Tibial nerve (tissue), 4 donors: ENCODE measurements around the gene NOS2. TPM values are rescaled to one million over a fixed set of nuclear protein-coding genes. Genes with fewer than 3 reads are reported as not detected.
"Not testable (repeated sequence)": the region's sequence is repeated elsewhere in the genome, so short reads cannot be mapped to it uniquely, and the experiment has no call there.

Experiments
- DNase-seq, 2 donors: peaks; one replicate each; pipeline ENCODE4 v3.0.0-alpha.2; 2019; ENCODE audit warnings: low spot score in 2 of 2
- H3K27ac ChIP-seq, 4 donors: fragments of 200-600 bp; sonication (generic) in 3 of 4; one replicate each; pipeline ENCODE4 v1.5.1; 2017 to 2019; ENCODE audit warnings: mild to moderate bottlenecking in 1 of 4
- H3K27me3 ChIP-seq, 2 donors: fragments of 200-600 bp; sonication (generic) in 1 of 2; one replicate each; pipeline versions ENCODE4 v1.5.1 to v1.6.0; 2017 to 2019
- H3K36me3 ChIP-seq, 3 donors: fragments of 200-600 bp; sonication (generic); one replicate each; pipeline ENCODE4 v1.5.1; 2018 to 2019
- H3K4me1 ChIP-seq, 4 donors: fragments of 200-600 bp; sonication (generic) in 3 of 4; one replicate each; pipeline ENCODE4 v1.5.1; 2017 to 2019
- H3K4me3 ChIP-seq, 4 donors: fragments of 200-600 bp; sonication (generic) in 3 of 4; one replicate each; pipeline ENCODE4 v1.5.1; 2017 to 2019; ENCODE audit warnings: mild to moderate bottlenecking in 1 of 4, moderate library complexity in 1 of 4
- H3K9me3 ChIP-seq, 4 donors: fragments of 200-600 bp; sonication (generic) in 3 of 4; one replicate each; pipeline ENCODE4 v1.5.1; 2017 to 2019
- CTCF ChIP-seq, 5 experiments: fragments of 200-600 bp in 3 of 5; fragments of 450-650 bp in 2 of 5; sonication (generic) in 3 of 5; IDR thresholded peaks; one replicate each; pipeline ENCODE4 v1.5.1; 2016 to 2019; ENCODE audit warnings: antibody characterized with exemption in 5 of 5, mild to moderate bottlenecking in 3 of 5, moderate library complexity in 2 of 5
- EP300 ChIP-seq, 2 donors: sonication (generic); formaldehyde crosslinking; IDR thresholded peaks; one replicate each; pipeline ENCODE4 v1.6.1; 2017; ENCODE audit warnings: antibody characterized with exemption in 2 of 2, mild to moderate bottlenecking in 1 of 2
- POLR2A ChIP-seq, 2 donors: fragments of 450-650 bp; IDR thresholded peaks; one replicate each; pipeline ENCODE4 v1.6.1; 2017; ENCODE audit warnings: antibody characterized with exemption in 2 of 2, mild to moderate bottlenecking in 2 of 2, moderate library complexity in 2 of 2
- WGBS, 2 donors: methylation state at CpG; one replicate each; pipeline ENCODE4 v1.1.5; 2018; 5-methylcytosine and 5-hydroxymethylcytosine counted together
- total RNA-seq, 4 donors: library from RNA; depleted of rRNA; stranded (reverse); fragments of >200 nt; gene quantifications; one replicate each; pipeline ENCODE4 v1.1.0, GENCODE V29; 2016

Gene NOS2
- total RNA-seq, 4 donors from 2014 or later, result 0.22 to 2.9 (median 0.72) TPM

DNA sequence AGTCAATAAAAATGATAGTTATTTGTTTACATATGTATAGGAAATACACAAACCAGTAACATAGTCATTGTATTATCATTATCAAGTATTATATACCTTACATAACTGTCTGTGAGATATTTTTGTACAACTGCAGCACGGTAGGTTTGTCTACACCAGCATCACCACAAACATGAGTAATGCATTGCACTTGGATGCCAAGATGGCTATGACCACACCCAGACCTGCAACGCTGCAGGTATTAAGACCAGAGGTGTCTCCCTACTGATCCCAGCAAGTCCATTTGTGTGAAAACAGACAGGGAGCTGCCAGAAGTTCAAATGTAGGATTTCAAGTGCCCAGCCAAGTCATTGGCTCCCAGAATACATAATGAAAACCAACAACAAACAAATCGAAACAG, 34.2 kb upstream of the NOS2 start:
- Histone ChIP-seq H3K36me3 (no peaks in the 10 kb centered on the region), H3K4me3 (no peak overlapping the region), H3K27me3 (no peaks in the 10 kb centered on the region), H3K4me1 (no peaks in the 10 kb centered on the region), H3K27ac (no peak overlapping the region), H3K9me3 (no peaks in the 10 kb centered on the region)
- TF ChIP-seq POLR2A (IDR thresholded peaks at IDR 0.05) (no peak), CTCF (IDR thresholded peaks at IDR 0.05) (no peak), EP300 (IDR thresholded peaks at IDR 0.05) (no peak)
- WGBS, 2 donors, result 89 to 90% methylated on average over 3 of the region's 3 CpGs
- DNase-seq, result no peak

GRCh38 chr17:27832831-27833230, 32.5 kb upstream of the NOS2 start:
- Histone ChIP-seq H3K9me3 (no peaks in the 10 kb centered on the region), H3K27me3 (no peaks in the 10 kb centered on the region), H3K27ac (no peak overlapping the region), H3K36me3 (no peaks in the 10 kb centered on the region), H3K4me3 (no peak overlapping the region), H3K4me1 (no peaks in the 10 kb centered on the region)
- no peak for DNase-seq
- TF ChIP-seq POLR2A (IDR thresholded peaks at IDR 0.05) (no peak), CTCF (IDR thresholded peaks at IDR 0.05) (no peak), EP300 (IDR thresholded peaks at IDR 0.05) (no peak)

DNA sequence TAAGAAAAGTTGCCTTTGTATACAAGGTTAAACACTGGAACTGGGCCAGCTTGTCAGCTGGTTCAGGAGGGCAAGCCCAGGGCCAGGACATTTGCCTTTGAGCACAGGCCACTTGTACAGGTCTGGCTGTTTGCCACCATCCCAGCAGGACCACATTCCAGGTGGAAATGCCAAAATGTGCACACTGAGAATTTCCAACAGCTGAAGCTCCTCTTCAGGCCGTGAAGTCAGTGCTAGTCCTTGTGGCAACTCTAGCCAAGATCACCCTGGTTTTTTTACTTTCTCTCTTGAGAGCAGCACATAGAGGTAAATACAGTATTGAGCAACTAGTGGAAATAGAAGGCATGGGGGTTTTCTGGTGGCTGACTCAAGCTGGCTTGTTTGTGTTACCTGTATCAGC, 29.6 kb upstream of the NOS2 start:
- H3K4me3 ChIP-seq, DNase-seq, H3K36me3 ChIP-seq, H3K4me1 ChIP-seq, H3K9me3 ChIP-seq, H3K27me3 ChIP-seq, H3K27ac ChIP-seq: not testable (repeated sequence)
- 29% methylated on average over 1 of the region's 1 CpG; no CpG with 5 or more reads in 1 of the 2 donors for WGBS, 2 donors

GRCh38 chr17:27829143-27829711, 28.9 kb upstream of the NOS2 start:
- not testable (repeated sequence) for H3K4me1 ChIP-seq, DNase-seq
- no CpG with 5 or more reads among the region's 2 CpGs for WGBS, 2 donors

DNA sequence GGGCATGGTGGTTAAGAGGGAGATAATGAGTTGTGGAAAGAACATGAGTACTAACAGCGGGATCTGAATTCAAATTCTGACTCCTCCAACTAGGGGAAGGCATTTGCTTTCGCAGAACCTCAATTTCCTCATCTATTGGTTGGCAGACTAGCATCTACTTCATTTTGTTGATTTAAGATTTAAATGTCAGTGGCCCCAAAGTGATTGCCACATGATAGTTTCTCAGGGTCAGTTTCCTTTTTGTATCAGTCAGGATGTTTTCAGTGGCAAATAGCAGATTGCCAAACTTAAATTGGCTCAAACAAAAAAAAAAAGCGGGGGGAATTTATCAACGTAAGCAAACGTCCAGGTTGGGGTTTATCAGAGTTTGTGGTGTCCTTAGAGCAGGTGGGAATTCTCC, 25.1 kb upstream of the NOS2 start:
- H3K36me3 ChIP-seq, result no peaks in the 10 kb centered on the region
- DNase-seq, result no peak
- H3K9me3 ChIP-seq, result peaks cover 0 to 8% (median 0%) of the 10 kb centered on the region in 4 donors
- WGBS, 2 donors, result 84 to 87% methylated on average over 5 of the region's 5 CpGs
- no peak overlapping the region for H3K4me3 ChIP-seq
- TF ChIP-seq CTCF (IDR thresholded peaks at IDR 0.05) (no peak), EP300 (IDR thresholded peaks at IDR 0.05) (no peak), POLR2A (IDR thresholded peaks at IDR 0.05) (no peak)
- H3K27ac ChIP-seq, result no peak overlapping the region
- no peaks in the 10 kb centered on the region for H3K4me1 ChIP-seq
- H3K27me3 ChIP-seq, result no peaks in the 10 kb centered on the region

More at GRCh38 chr17:27829143-27829711, 28.9 kb upstream of the NOS2 start:
- H3K36me3 ChIP-seq, H3K4me3 ChIP-seq, H3K27ac ChIP-seq, H3K27me3 ChIP-seq, H3K9me3 ChIP-seq: not testable (repeated sequence)

- Histone ChIP-seq H3K27me3 (no peaks in the 10 kb centered on the region), H3K27ac (no peak overlapping the region), H3K4me3 (no peak overlapping the region), H3K36me3 (no peaks in the 10 kb centered on the region), H3K9me3 (peaks cover 0 to 8% (median 0%) of the 10 kb centered on the region in 4 donors), H3K4me1 (no peaks in the 10 kb centered on the region)
- TF ChIP-seq CTCF (IDR thresholded peaks at IDR 0.05) (no peak), POLR2A (IDR thresholded peaks at IDR 0.05) (no peak), EP300 (IDR thresholded peaks at IDR 0.05) (no peak)
- DNase-seq, result no peak
- WGBS, 2 donors, result 86 to 93% methylated on average over 4 of the region's 4 CpGs
Measured at GRCh38 chr17:27824745-27825144, 24.4 kb upstream of the NOS2 start.
